Measurements from ENCODE around the gene PLD1.

DNA sequence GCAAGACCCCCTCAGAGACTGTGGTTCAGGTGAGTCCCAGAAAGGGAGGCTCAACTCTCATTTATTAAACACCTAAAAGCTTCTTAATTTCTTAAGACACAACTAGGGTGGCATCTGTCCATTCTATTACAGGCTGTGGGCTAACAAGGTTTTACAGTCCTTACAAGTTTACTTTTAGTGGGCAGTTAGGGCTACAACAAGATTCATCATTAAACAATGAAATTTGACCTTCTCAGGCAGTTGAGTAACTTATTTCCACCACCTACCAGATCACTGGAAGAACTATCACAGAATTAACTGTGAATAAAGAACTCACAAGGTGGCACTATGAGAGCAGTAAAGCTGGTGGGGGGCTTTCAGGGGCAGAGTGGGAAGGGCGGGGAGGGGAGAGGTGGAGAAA, 132.6 kb downstream of the PLD1 start:
- TF ChIP-seq RXRA (IDR thresholded peaks at IDR 0.05) (no peak), CTCF (IDR thresholded peaks at IDR 0.05; ENCODE audit: low read depth, low read length, missing input control) (no peak), JUND (IDR thresholded peaks at IDR 0.05) (no peak), MAX (IDR thresholded peaks at IDR 0.05) (no peak), GABPA (IDR thresholded peaks at IDR 0.05 in 1 of 2, conservative IDR thresholded peaks at IDR 0.05 in 1 of 2) (no peak), YY1 (IDR thresholded peaks at IDR 0.05) (no peak), FOXA1 (IDR thresholded peaks at IDR 0.05) (no peak), ZBTB33 (IDR thresholded peaks at IDR 0.05) (no peak), SP1 (IDR thresholded peaks at IDR 0.05) (no peak)
- TF ChIP-seq, protein P1, sequence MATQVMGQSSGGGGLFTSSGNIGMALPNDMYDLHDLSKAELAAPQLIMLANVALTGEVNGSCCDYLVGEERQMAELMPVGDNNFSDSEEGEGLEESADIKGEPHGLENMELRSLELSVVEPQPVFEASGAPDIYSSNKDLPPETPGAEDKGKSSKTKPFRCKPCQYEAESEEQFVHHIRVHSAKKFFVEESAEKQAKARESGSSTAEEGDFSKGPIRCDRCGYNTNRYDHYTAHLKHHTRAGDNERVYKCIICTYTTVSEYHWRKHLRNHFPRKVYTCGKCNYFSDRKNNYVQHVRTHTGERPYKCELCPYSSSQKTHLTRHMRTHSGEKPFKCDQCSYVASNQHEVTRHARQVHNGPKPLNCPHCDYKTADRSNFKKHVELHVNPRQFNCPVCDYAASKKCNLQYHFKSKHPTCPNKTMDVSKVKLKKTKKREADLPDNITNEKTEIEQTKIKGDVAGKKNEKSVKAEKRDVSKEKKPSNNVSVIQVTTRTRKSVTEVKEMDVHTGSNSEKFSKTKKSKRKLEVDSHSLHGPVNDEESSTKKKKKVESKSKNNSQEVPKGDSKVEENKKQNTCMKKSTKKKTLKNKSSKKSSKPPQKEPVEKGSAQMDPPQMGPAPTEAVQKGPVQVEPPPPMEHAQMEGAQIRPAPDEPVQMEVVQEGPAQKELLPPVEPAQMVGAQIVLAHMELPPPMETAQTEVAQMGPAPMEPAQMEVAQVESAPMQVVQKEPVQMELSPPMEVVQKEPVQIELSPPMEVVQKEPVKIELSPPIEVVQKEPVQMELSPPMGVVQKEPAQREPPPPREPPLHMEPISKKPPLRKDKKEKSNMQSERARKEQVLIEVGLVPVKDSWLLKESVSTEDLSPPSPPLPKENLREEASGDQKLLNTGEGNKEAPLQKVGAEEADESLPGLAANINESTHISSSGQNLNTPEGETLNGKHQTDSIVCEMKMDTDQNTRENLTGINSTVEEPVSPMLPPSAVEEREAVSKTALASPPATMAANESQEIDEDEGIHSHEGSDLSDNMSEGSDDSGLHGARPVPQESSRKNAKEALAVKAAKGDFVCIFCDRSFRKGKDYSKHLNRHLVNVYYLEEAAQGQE (IDR thresholded peaks at IDR 0.05), result no peak
